NT2/D1 (cell line): ENCODE measurements around the gene GPSM3.

Experiments used
- YY1 ChIP-seq: IDR thresholded peaks from 2 replicates; pipeline ENCODE4 v1.6.1; 2011; ENCODE audit not compliant: insufficient read length, insufficient read depth
- ZNF274 ChIP-seq: IDR thresholded peaks from 2 replicates; pipeline ENCODE4 v1.6.1; 2011; ENCODE audit warnings: mild to moderate bottlenecking, low read depth, low read length

GRCh38 chr6:32226434-32226833, 34.0 kb upstream of the GPSM3 start:
- no peak for TF ChIP-seq YY1
- TF ChIP-seq ZNF274, result no peak
